Hepatocyte (in vitro differentiated cells): Measurements from ENCODE around the gene SSTR3. TPM values are rescaled to one million over a fixed set of nuclear protein-coding genes. Genes with fewer than 3 reads are reported as not detected.
A peak's percentile ranks its signal among the peaks of the same experiment; 100 is the strongest.

Source experiments
- DNase-seq: peaks from one replicate; pipeline ENCODE4 v3.0.0-alpha.2; 2016; ENCODE audit warnings: low spot score
- H2AFZ ChIP-seq: fragments of 200-600 bp; sonication (generic); 2 replicates; pipeline ENCODE4 v1.6.0; 2016; ENCODE audit warnings: antibody characterized with exemption, mild to moderate bottlenecking
- H3K27ac ChIP-seq: fragments of 200-600 bp; sonication (generic); 2 replicates; pipeline ENCODE4 v1.5.1; 2016; ENCODE audit warnings: mild to moderate bottlenecking
- H3K27me3 ChIP-seq: fragments of 200-600 bp; sonication (generic); 2 replicates; pipeline ENCODE4 v1.6.1; 2016
- H3K36me3 ChIP-seq: fragments of 200-600 bp; sonication (generic); replicated peaks from 2 replicates; pipeline ENCODE4 v1.5.1; 2016; ENCODE audit warnings: low read depth; ENCODE audit not compliant: insufficient read depth
- H3K4me1 ChIP-seq: fragments of 200-600 bp; sonication (generic); 2 replicates; pipeline ENCODE4 v1.5.1; 2016; ENCODE audit warnings: mild to moderate bottlenecking, moderate library complexity; ENCODE audit not compliant: insufficient read depth
- H3K4me2 ChIP-seq: fragments of 200-600 bp; sonication (generic); 2 replicates; pipeline ENCODE4 v1.6.0; 2016
- H3K4me3 ChIP-seq: fragments of 200-600 bp; sonication (generic); 2 replicates; pipeline ENCODE4 v1.5.1; 2016; ENCODE audit warnings: mild to moderate bottlenecking
- H3K79me2 ChIP-seq: fragments of 200-600 bp; sonication (generic); 2 replicates; pipeline ENCODE4 v1.6.0; 2017; ENCODE audit warnings: mild to moderate bottlenecking
- H3K9me2 ChIP-seq: fragments of 200-600 bp; sonication (generic); replicated peaks from 2 replicates; pipeline ENCODE4 v1.6.0; 2017; ENCODE audit warnings: mild to moderate bottlenecking; ENCODE audit not compliant: insufficient read depth
- H3K9me3 ChIP-seq: fragments of 200-600 bp; sonication (generic); 2 replicates; pipeline ENCODE4 v1.5.1; 2016; ENCODE audit warnings: low read depth, mild to moderate bottlenecking
- H4K20me1 ChIP-seq: fragments of 200-600 bp; sonication (generic); 2 replicates; pipeline ENCODE4 v1.6.0; 2016; ENCODE audit warnings: mild to moderate bottlenecking; ENCODE audit not compliant: insufficient read depth, poor library complexity, severe bottlenecking
- EZH2 ChIP-seq: fragments of 200-600 bp; sonication (generic); IDR thresholded peaks from 2 replicates; pipeline ENCODE4 v1.6.1; 2016; ENCODE audit warnings: antibody characterized with exemption, mild to moderate bottlenecking, borderline replicate concordance
- EZH2phosphoT487 ChIP-seq: fragments of 200-600 bp; sonication (generic); IDR thresholded peaks from one replicate; pipeline ENCODE4 v1.6.1; 2018; ENCODE audit warnings: antibody characterized with exemption, mild to moderate bottlenecking, low read depth, moderate library complexity; ENCODE audit not compliant: unreplicated experiment, severe bottlenecking
- whole genome bisulfite sequencing: methylation state at CpG from one replicate; pipeline ENCODE4 v1.1.6; 2016; ENCODE audit warnings: low lambda C conversion rate; ENCODE audit errors: missing lambda C conversion rate; 5-methylcytosine and 5-hydroxymethylcytosine counted together
- polyA plus RNA-seq: library from polyadenylated mRNA; unstranded; fragments of >200 nt; fragmentation: Nextera tagmentation; extraction: Ambion mirVana; gene quantifications from 2 replicates; pipeline ENCODE4 v1.2.1, GENCODE V29; 2016
- total RNA-seq: library from RNA; depleted of rRNA; stranded (reverse); fragments of >200 nt; gene quantifications from 2 replicates; pipeline ENCODE4 v1.2.3, GENCODE V29; 2014
- TF ChIP-seq, protein P1 (sequence below): fragments of 200-600 bp; sonication (generic); IDR thresholded peaks from 2 replicates; pipeline ENCODE4 v1.5.1; 2016; ENCODE audit warnings: antibody characterized with exemption, mild to moderate bottlenecking; ENCODE audit not compliant: poor library complexity

SSTR3 gene
- total RNA-seq (1.3 and 2.8 TPM in 2 replicates), polyA plus RNA-seq (0.47 and 0.97 TPM in 2 replicates)

DNA sequence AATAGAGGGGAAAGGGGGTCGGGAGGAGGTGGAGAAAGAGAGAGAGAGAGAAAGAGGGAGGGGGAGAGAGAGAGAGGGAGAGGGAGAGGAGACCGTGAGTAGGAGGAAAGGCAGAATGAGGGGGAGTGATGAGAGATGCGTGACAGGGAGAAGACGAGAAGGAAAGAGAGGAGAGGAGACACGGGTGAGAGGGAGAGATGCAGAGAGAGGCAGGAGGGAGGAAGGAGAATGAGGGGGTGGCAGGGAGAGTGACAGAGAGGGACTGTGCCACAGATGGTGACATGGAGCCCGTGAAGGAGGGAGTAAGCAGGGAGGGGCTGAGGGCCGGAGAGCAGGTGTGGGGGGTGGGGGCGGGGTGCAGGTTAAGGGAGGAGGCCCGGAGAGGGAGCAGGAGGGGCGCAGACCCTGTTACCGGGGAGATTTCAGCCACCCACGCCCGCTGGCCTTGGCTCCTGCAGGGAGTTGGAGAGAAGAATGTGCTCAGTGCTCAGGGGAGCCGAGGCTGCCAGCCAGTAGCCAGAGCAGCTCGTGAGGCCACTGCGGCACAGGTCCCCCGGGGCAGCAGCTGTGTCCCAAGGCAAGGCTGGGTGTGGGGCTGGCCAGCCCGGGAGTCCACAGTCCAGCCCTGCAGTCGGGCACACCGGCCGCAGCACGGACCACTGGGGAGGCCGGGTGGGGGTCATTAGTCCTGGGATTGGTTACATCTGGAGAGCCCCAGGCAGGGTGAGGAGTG, at the start of gene SSTR3:
TSS of gene SSTR3 (minus strand) at position 304 of the 733 bp plus-strand sequence. CDS start 4,674 bp downstream, outside the sequence.
- 11% methylated on average over 15 of the region's 23 CpGs for WGBS
- peak; percentile 76 for DNase-seq
- H2AFZ ChIP-seq: no peak within 1 kb of the TSS

DNA sequence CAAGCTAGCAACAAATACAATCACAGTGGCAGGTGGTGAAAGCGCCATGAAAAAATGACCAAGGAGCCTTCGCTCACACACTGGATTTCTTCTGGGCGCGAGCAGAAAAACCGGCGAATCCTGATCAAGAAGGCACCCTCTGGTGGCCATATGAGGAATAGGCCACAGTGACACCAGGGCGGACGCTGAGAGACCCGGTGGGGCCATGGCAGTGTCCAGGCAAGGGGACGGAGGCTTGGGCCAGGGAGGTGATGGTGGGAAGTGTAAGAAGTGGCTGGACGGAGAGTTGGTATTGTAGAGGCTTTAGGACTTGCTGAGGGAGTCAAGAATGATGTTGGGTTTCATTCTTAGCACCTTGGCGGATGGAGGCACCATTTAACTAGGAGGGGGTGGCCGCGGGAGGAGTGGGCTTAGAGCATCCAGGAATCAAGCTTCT, 48.6 kb upstream of the SSTR3 start:
- TF ChIP-seq EZH2phosphoT487: no peak
- TF ChIP-seq EZH2: no peak
- TF ChIP-seq, protein P1, sequence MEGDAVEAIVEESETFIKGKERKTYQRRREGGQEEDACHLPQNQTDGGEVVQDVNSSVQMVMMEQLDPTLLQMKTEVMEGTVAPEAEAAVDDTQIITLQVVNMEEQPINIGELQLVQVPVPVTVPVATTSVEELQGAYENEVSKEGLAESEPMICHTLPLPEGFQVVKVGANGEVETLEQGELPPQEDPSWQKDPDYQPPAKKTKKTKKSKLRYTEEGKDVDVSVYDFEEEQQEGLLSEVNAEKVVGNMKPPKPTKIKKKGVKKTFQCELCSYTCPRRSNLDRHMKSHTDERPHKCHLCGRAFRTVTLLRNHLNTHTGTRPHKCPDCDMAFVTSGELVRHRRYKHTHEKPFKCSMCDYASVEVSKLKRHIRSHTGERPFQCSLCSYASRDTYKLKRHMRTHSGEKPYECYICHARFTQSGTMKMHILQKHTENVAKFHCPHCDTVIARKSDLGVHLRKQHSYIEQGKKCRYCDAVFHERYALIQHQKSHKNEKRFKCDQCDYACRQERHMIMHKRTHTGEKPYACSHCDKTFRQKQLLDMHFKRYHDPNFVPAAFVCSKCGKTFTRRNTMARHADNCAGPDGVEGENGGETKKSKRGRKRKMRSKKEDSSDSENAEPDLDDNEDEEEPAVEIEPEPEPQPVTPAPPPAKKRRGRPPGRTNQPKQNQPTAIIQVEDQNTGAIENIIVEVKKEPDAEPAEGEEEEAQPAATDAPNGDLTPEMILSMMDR: peak; percentile 75
- Histone ChIP-seq H2AFZ (no peak overlapping the region), H4K20me1 (no peaks in the 10 kb centered on the region), H3K4me3 (no peak overlapping the region), H3K9me3 (no peaks in the 10 kb centered on the region), H3K9me2 (no peaks in the 10 kb centered on the region), H3K4me1 (peaks cover 15% of the 10 kb centered on the region), H3K36me3 (no peaks in the 10 kb centered on the region), H3K79me2 (no peaks in the 10 kb centered on the region), H3K27me3 (no peaks in the 10 kb centered on the region), H3K4me2 (no peak overlapping the region), H3K27ac (no peak overlapping the region)
- 27% methylated on average over 14 of the region's 14 CpGs for WGBS
- DNase-seq: peak; percentile 79

More for the DNA sequence above, at the start of gene SSTR3:
- no peaks in the 10 kb centered on the region for H3K27me3 ChIP-seq
- TF ChIP-seq, protein P1: no peak
- TF ChIP-seq EZH2 (no peak), EZH2phosphoT487 (no peak)
- H3K9me3 ChIP-seq: no peaks in the 10 kb centered on the region
- H3K9me2 ChIP-seq: no peaks in the 10 kb centered on the region
- H3K27ac ChIP-seq: peak within 1 kb of the TSS; percentile 58
- no peaks in the 10 kb centered on the region for H4K20me1 ChIP-seq
- peaks cover 40% of the 10 kb centered on the region for H3K4me1 ChIP-seq
- no peak within 1 kb of the TSS for H3K4me3 ChIP-seq
- H3K36me3 ChIP-seq: no peaks in the 10 kb centered on the region
- peak within 1 kb of the TSS; percentile 58 for H3K4me2 ChIP-seq
- H3K79me2 ChIP-seq: no peaks in the 10 kb centered on the region

DNA sequence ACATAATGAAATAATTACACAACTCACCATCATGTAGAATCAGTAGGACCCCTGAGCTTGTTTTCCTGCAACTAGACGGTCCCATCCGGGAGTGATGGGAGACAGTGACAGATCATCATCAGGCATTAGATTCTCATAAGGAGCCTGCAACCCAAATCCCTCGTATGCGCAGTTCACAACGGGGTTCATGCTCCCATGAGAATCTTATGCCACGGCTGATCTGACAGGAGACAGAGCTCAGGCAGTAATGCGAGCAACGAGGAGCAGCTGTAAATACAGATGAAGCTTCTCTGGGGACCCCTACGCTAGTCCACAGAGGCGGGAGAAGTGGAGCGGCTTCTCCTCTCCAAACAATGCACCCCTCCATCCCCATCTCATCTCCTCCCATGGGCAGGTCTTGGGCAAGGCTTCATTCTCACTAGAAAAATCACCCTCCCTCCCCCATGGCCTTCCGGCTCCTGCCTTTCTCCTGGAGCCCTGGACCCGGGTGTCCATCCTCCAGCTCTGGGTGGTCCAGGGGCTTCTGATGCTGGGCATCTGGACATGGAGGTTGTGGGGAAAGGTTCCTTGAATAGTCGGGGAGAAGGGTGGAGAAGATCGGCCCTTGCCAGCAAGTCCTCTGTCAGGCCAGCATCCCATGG, 48.0 kb upstream of the SSTR3 start:
- Histone ChIP-seq H3K9me3 (no peaks in the 10 kb centered on the region), H4K20me1 (no peaks in the 10 kb centered on the region), H3K27me3 (peaks cover 3% of the 10 kb centered on the region), H3K4me2 (no peak overlapping the region), H3K79me2 (no peaks in the 10 kb centered on the region), H2AFZ (no peak overlapping the region), H3K27ac (no peak overlapping the region), H3K9me2 (no peaks in the 10 kb centered on the region), H3K4me1 (peaks cover 15% of the 10 kb centered on the region), H3K36me3 (no peaks in the 10 kb centered on the region), H3K4me3 (no peak overlapping the region)
- no peak for DNase-seq
- no peak for TF ChIP-seq EZH2phosphoT487
- no peak for TF ChIP-seq EZH2
- TF ChIP-seq, protein P1: no peak
- WGBS: 74% methylated on average over 15 of the region's 15 CpGs
